ENCODE measurements around the gene PHF19. TPM values are rescaled to one million over a fixed set of nuclear protein-coding genes. Genes with fewer than 3 reads are reported as not detected.

Gene PHF19
- polyA plus RNA-seq, 1 of the 3 experiments (the other 2 are of a cell fraction) = 33.4 TPM

DNA sequence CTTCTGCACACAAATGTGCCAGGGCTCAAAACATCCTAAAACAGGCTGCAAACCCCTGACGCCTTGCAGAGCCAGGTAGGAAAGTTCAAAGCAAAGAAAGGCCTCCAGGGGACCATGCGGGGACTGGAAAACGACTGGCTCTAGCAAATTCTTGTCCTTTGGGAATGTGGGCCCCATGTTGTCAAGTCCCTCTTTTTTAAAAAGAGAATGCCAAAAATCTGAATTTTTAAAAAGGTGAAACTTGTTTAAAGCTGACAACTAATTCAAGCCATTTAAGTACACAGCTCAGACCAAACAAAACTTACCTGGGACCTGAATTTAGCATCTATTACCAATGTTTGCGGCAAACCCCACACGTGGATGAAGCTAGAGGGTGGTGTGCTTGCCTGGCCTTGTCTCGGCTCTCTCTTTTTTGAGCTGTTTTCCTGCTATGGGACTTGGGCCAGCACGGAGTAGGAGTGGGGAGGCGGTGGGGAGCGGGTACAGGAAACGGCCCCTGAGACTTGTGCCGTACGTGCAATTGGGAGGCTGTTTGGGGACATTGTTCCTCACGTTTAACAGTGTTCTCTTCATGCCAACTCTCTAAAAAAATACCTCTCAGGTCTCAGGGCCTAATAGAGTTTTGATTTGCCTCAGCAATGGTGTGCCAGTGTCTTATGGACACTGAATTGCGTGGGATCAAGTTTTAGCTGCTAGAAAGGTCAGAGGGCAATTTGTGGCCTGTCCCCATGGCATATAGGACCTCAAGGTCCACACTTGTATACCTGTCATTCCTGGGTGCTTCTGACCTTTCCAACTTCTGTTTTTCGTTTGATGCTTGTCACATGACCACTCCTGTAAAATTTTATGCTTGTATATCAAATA is 15.1 kb upstream of the PHF19 start:
- DNase-seq = no peak
- Histone ChIP-seq H3K79me2 (ENCODE audit: insufficient read depth) (no peaks in the 10 kb centered on the region), H3K27ac (ENCODE audit: low read depth in 2 of 2, low read length in 1 of 2) (no peak overlapping the region), H3K9me3 (no peaks in the 10 kb centered on the region), H3F3A (replicated peaks; ENCODE audit: insufficient read depth) (peaks cover 11% of the 10 kb centered on the region), H2AFZ (ENCODE audit: low read depth) (no peak overlapping the region), H3K9ac (no peak overlapping the region), H3K36me3 (replicated peaks in 1 of 2; ENCODE audit: control insufficient read depth in 1 of 2, insufficient read depth in 2 of 2, low read length in 1 of 2) (no peaks in the 10 kb centered on the region), H4K20me1 (ENCODE audit: insufficient read depth) (no peaks in the 10 kb centered on the region), H3K27me3 (ENCODE audit: insufficient read depth) (no peaks in the 10 kb centered on the region), H3K9me2 (no peaks in the 10 kb centered on the region), H3K4me1 (ENCODE audit: control insufficient read depth in 1 of 2, insufficient read depth in 2 of 2, low read depth in 1 of 2, low read length in 1 of 2) (no peaks in the 10 kb centered on the region; a peak in 1 of 4 replicates), H3K4me2 (no peak overlapping the region), H3K4me3 (ENCODE audit: low read depth in 2 of 2, low read length in 1 of 2) (no peak overlapping the region)
- TF ChIP-seq, protein P1, sequence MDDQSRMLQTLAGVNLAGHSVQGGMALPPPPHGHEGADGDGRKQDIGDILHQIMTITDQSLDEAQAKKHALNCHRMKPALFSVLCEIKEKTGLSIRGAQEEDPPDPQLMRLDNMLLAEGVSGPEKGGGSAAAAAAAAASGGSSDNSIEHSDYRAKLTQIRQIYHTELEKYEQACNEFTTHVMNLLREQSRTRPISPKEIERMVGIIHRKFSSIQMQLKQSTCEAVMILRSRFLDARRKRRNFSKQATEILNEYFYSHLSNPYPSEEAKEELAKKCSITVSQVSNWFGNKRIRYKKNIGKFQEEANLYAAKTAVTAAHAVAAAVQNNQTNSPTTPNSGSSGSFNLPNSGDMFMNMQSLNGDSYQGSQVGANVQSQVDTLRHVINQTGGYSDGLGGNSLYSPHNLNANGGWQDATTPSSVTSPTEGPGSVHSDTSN (IDR thresholded peaks at IDR 0.05) = no peak
- TF ChIP-seq RCOR1 (IDR thresholded peaks at IDR 0.05; ENCODE audit: low read length) = no peak
- TF ChIP-seq, protein P2, sequence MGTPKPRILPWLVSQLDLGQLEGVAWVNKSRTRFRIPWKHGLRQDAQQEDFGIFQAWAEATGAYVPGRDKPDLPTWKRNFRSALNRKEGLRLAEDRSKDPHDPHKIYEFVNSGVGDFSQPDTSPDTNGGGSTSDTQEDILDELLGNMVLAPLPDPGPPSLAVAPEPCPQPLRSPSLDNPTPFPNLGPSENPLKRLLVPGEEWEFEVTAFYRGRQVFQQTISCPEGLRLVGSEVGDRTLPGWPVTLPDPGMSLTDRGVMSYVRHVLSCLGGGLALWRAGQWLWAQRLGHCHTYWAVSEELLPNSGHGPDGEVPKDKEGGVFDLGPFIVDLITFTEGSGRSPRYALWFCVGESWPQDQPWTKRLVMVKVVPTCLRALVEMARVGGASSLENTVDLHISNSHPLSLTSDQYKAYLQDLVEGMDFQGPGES (IDR thresholded peaks at IDR 0.05; ENCODE audit: low read depth, low read length) = no peak
- TF ChIP-seq RFX5 (IDR thresholded peaks at IDR 0.05; ENCODE audit: low read length) = no peak
- POLR2A ChIA-PET = interaction anchor here (0.9 kb wide), 1 partner anchor 36 kb away, joined by 3 read pairs; no protein-coding TSS in a partner anchor
- WGBS (ENCODE audit: low lambda C conversion rate) = 89% methylated on average over 15 of the region's 15 CpGs
- CTCF ChIA-PET = interaction anchor here (1.4 kb wide), 1 partner anchor 15 kb away, joined by 3 read pairs; no protein-coding TSS in a partner anchor

DNA sequence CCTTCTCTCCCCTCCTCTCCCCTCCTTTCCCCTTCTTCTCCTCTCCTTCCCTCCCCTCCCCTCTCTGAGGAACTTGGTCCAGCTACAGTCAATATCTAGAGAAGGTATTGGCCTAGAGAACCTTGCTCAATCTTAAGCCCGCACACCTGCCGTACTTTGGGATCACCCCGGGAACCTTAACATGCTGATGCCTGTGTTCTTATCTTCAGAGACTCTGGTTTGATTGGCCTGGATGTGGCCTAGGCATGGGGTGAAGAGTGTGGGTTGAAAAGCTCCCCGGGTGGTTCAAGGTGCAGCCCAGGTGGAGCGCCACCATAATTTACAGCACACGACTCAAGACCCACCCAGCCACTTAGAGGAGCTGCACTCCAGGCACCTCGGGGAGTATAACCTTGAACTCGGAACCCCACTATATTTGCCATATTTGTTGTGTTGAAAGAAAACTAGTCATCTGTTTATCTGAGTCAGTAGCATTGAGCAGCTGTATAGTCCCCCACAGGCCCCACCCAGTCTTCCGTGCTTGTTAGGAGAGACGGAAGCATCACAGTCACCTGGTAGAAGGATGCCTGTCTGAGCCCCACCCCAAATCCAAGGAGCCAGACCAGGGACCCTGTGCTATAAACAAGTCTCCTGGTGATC is 14.4 kb upstream of the PHF19 start:
- POLR2A ChIA-PET = interaction anchor here (0.9 kb wide), 1 partner anchor 36 kb away, joined by 3 read pairs; no protein-coding TSS in a partner anchor
- Histone ChIP-seq H3F3A (replicated peaks; ENCODE audit: insufficient read depth) (peaks cover 11% of the 10 kb centered on the region), H3K36me3 (replicated peaks in 1 of 2; ENCODE audit: control insufficient read depth in 1 of 2, insufficient read depth in 2 of 2, low read length in 1 of 2) (no peaks in the 10 kb centered on the region), H4K20me1 (ENCODE audit: insufficient read depth) (no peaks in the 10 kb centered on the region), H3K27ac (ENCODE audit: low read depth in 2 of 2, low read length in 1 of 2) (no peak overlapping the region), H2AFZ (ENCODE audit: low read depth) (no peak overlapping the region), H3K4me3 (ENCODE audit: low read depth in 2 of 2, low read length in 1 of 2) (no peak overlapping the region), H3K9me2 (no peaks in the 10 kb centered on the region), H3K9ac (no peak overlapping the region), H3K4me1 (ENCODE audit: control insufficient read depth in 1 of 2, insufficient read depth in 2 of 2, low read depth in 1 of 2, low read length in 1 of 2) (peaks cover 2 to 5% of the 10 kb centered on the region in 2 experiments; a peak in 2 of 4 replicates), H3K27me3 (ENCODE audit: insufficient read depth) (no peaks in the 10 kb centered on the region), H3K9me3 (no peaks in the 10 kb centered on the region), H3K4me2 (no peak overlapping the region), H3K79me2 (ENCODE audit: insufficient read depth) (no peaks in the 10 kb centered on the region)
- DNase-seq = no peak
- TF ChIP-seq FOXM1 (IDR thresholded peaks at IDR 0.05; ENCODE audit: low read depth) (no peak), POLR2AphosphoS5 (IDR thresholded peaks at IDR 0.05; ENCODE audit: low read depth, low read length) (no peak), RAD21 (IDR thresholded peaks at IDR 0.05; ENCODE audit: low read length) (no peak), TCF12 (IDR thresholded peaks at IDR 0.05) (no peak), TAF1 (IDR thresholded peaks at IDR 0.05; ENCODE audit: borderline replicate concordance, low read depth, low read length) (no peak), YY1 (IDR thresholded peaks at IDR 0.05; ENCODE audit: low read depth) (no peak)
- TF ChIP-seq, protein P3, sequence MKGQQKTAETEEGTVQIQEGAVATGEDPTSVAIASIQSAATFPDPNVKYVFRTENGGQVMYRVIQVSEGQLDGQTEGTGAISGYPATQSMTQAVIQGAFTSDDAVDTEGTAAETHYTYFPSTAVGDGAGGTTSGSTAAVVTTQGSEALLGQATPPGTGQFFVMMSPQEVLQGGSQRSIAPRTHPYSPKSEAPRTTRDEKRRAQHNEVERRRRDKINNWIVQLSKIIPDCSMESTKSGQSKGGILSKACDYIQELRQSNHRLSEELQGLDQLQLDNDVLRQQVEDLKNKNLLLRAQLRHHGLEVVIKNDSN (IDR thresholded peaks at IDR 0.05; ENCODE audit: borderline replicate concordance, low read depth) = no peak
- CTCF ChIA-PET = no interaction called here
- 97% methylated on average over 10 of the region's 10 CpGs for WGBS (ENCODE audit: low lambda C conversion rate)
